Measurements from ENCODE around the gene GKN2.

Gene GKN2

DNA sequence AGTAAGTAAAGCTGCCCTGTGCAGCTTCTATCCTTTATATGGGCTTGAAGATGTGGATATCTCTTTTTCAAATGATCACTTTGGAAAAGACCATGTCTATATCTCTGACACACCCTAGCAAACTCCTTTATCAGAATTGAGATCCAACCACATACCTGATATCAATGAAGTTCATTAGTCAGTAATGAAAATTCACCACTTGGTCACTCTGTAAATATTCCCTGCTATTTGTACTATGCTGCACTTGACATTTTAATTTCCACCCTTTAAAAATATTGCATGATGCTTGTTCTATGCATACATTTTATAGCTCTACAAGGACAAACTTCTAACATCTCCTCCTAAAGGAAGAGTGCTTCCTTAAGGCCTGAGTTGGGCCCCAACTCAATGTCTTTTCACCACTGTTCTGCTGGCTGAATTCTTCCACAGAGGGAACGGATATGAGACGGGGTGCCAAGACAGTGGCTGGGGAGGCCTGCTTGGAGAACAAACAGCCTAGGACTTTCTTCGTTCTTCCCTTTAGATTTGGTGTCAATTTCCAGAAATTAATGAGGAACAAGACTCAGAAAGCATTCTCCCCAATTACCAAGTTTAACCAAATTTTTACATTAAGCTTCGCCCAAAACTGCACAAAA lies at the start of gene GKN2:
TSS of gene GKN2 (minus strand) at position 7 of the 635 bp plus-strand sequence. CDS start 32 bp downstream, outside the sequence.
- no peak for DNase-seq (ENCODE audit: low spot score)

GRCh38 chr2:69001879-69002278 lies 49.2 kb upstream of the GKN2 start:
- DNase-seq (ENCODE audit: low spot score), result no peak

DNA sequence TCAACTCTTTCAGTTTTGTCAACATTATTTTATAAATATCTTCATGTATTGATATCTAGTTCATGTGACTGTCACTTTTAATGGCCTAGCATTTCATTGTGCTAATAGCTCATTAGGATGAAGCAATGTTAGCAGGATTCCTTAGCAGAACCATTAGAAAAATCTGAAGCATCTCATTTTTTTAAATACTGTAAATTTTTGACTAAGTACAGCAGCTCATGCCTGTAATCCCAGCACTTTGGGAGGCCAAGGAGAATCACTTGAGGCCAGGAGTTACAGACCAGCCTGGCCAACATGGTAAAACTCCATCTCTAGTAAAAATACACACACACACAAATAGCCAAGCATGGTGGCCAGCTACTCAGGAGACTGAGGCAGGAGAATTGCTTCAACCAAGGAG lies 44.7 kb upstream of the GKN2 start:
- DNase-seq (ENCODE audit: low spot score), result no peak

- DNase-seq (ENCODE audit: low spot score), result no peak
Observed at GRCh38 chr2:68995916-68996315, 43.2 kb upstream of the GKN2 start.

DNA sequence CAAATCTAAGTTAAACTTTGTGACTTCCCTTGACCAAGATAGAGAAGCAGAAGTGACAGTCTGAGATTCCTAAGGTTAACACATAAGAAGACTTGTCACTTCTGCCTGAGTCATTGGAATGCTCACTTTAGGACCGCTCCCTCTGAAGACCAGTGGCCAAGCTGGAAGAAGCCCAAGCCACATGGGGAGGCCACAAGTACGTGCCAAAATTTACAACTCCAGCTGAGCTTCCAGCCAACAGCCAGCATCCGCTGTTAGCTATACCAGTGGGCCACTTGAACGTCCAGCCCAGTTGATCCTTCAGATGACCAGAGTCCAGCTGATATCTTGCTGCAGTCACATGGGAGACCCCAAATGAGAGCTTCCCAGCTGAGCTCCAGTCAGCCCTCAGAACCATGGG lies 42.2 kb upstream of the GKN2 start:
- no peak for DNase-seq (ENCODE audit: low spot score)

DNA sequence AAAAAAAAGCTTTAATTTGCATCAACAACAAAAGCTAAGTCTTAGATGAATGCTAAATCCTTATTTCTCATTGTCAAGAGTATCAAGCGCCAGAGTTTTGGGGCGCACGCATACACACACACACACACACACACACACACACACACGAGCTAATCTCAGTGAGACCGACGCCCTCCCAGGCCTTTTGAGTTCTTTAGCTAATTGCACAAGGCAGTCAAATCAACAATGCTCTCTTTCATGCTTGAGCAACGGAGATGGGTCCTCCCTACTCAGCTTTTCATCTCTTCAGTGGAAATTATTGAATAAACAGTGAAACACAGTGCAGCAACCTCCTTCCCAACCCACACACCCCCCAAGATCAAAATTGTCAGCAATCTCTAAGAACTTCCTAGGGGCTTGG lies 41.0 kb upstream of the GKN2 start:
- DNase-seq (ENCODE audit: low spot score), result no peak

DNA sequence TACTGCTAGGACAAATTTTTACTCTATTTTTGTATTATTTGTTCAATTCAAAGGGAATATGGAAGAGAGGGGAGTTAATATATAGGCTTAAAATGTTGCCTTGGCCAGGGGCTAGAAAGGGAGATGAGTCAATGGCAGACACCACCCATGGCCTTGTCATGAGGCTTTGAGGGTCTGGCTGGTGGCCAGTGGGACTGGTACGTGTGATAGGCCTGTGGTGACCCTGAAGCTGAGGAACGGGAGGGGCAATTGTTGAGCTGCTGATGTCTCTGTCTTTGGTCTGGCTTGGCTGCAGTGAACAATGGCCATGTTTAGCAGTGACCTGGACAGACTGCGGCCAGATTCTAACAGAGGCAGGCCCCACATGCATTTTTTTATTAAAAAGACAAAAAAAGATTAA lies 40.2 kb upstream of the GKN2 start:
- no peak for DNase-seq (ENCODE audit: low spot score)

- no peak for DNase-seq (ENCODE audit: low spot score)
Observed at GRCh38 chr2:68992341-68992740, 39.6 kb upstream of the GKN2 start.

DNA sequence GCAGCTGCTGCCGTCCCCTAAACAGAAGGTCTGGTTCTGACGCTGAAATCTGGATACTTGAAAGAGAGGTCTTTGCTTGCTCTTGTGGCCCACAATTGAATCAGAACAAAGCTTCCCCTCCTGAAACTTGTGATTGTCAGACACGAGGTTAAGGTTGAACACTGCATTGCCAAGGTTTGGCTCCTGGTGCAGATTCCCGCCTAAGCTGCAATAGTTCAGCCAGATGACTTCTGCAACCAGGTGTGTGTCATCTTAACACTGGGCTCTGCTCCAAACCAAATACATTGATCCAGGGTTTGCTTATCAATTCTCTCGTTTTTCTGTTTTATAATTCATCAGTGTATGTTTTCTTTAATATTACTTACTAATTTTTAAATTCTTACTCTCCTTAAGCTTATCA lies 36.3 kb upstream of the GKN2 start:
- DNase-seq (ENCODE audit: low spot score), result no peak

DNA sequence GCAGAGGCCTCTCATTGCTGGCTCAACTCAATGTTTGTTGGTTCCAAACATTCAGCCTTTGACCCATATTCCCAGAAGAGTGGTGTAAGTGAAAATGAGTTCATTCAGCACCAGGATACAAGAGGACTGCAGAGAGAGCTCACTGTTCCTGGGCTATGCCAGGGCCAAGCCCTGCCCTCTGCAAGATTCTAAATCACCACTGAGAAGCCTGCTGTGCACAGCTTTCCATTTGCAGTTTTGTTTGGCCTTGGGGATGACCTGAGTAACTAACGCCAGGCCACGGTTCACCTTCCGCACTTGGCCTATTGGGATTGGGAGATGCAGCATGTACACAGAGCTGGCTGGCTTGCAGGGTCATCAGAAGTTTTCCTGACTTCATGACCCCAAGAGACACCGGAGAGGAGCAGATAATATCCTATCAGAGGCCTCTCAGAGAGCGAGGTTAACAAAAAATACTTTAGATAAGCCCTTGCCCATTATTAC lies 34.4 kb upstream of the GKN2 start:
- no peak for DNase-seq (ENCODE audit: low spot score)

DNA sequence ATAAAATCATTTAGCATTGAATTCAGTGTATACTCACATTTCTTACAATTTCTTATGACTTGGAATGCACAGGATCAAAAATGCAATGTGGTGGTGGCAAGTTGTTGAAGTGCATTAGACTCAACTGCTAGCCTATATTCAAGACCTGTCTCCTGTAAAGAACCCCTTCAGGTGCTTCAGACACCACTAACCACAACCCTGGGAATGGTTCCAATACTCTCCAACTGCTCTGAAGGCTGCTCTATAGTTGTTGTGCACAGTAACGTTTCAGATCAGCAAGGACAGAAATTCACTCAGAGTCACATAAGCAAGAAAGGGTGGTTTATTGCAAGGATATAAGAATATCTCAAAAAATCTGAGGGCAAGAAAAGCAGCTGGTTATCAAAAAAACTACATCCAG lies 28.3 kb upstream of the GKN2 start:
- no peak for DNase-seq (ENCODE audit: low spot score)

DNA sequence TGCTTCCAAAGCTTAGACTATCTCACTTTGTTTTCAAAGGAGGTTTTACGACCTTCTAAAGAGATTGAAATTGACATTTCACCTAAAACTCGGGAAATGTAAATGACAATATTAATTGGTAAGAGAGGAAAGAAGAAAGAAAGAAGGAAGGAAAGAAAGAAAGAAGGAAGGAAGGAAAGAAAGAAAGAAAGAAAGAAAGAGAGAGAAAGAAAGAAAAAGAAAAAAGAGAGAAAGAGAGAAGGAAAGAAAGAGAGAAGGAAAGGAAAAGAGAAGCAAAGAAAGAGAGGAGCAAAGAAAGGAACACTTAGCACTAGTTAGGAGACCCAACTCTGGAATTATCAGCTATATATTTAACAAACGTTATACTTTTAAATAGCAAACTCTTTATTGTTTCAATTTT lies 25.4 kb upstream of the GKN2 start:
- DNase-seq (ENCODE audit: low spot score), result no peak

- DNase-seq (ENCODE audit: low spot score), result no peak
Observed at GRCh38 chr2:68977453-68977852, 24.8 kb upstream of the GKN2 start.

GRCh38 chr2:68975844-68976243 lies 23.2 kb upstream of the GKN2 start:
- DNase-seq (ENCODE audit: low spot score), result no peak

DNA sequence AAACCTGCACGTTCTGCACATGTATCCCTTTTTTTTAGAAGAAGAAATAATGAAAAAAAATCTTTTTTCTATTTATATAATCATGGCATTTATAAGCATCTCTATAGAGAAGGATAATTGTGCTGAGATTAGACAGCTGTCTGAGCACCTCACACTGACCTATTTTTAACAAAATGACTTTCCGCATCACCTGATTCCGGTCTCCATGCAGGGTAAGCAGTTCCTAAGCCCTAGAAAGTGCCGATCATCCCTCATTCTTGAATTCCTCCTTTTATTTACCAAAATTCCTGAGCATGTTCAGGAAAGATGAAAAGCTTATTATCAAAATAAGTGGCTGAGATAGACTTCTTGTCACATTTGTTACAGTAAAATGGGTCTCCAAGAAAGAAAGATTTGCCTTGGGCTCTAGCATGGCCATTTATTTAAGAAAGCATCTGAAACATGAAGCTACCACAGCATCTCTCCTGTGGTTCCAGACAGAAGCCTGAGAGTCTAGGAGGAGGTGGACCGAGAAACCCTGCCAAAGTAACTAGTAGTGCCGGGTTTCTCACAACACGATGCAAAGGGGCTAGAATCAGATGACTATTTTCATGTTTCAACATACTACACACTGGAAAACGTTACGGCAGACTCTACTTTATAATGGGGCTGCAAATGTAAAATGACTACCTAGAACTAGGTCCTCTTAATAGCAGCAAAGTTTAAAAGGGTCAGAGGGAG lies 22.4 kb upstream of the GKN2 start:
- DNase-seq (ENCODE audit: low spot score), result no peak

- DNase-seq (ENCODE audit: low spot score), result no peak
Observed at GRCh38 chr2:68974251-68974650, 21.6 kb upstream of the GKN2 start, which contains the start of gene GKN1. Gene GKN1 (plus strand): TSS chr2:68974636. CDS start chr2:68974678, 42 bp downstream.

- DNase-seq (ENCODE audit: low spot score), result peak; percentile 14
Observed at GRCh38 chr2:68971591-68972231, 19.0 kb upstream of the GKN2 start.

DNA sequence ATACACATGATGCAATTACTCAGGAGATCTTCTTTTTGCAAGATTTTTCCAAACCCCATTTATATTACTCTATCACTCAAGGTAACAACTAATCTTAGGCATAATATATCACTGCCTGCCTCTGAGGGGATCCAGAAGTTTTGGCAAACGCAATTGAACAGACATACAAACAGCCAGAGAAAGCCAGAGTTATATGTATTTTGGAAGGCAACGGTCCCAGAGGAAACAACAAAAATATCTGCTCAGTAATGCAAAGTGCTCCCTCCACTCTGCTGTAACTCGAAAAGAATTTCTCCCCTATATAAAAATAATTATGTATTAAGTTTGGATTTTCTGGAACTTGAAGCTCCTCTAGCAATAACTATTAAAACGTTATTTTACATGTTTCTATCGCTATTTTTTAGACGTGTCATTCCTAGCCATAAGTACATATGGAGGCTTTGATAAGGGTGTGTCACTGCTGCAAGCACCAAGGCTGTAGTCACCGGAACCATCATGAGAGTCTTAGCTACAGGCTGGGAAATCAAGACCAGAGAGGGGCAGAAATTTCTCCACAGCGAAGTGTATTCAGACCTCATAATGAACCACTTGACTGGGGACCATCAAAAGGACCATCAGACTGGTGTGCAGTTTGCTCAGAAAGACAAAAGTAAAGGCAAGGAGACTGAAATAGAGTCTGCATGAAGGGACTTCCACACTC lies 18.0 kb upstream of the GKN2 start:
- no peak for DNase-seq (ENCODE audit: low spot score)

DNA sequence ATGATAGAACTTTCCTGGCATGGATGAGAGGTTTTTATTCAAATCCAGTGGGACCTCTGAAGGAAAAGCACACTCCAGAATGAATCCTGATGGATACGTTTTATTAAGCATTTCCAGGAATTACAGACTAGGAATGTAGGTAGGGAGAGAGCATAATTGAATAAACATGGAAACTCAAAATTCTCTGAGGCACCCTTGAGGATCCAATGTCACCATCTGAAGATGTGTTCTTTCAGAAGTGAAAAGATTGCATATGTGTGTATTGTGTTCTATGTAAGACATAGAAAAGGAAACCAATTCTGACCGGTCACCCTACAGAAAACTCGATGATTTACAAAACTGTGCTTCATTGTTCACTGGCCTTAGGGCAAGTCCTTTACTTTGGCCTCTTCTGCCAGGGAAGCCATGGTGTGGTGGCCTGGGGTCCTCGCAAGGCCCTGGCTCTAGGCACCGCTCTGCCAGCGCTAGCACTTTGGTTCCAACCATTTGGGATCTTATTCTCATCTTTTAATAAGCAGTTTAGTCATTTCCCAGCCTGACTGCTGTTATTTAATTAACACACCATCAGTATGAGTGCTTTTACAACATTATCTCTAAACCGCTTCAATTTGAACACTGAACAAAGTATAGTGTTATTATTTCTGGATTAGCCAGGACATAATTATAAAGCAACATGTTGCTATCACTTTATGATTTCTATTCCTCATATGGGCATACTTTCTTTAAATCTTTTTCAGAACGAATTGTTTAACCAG lies 17.2 kb upstream of the GKN2 start:
- no peak for DNase-seq (ENCODE audit: low spot score)

- no peak for DNase-seq (ENCODE audit: low spot score)
Observed at GRCh38 chr2:68968221-68968620, 15.5 kb upstream of the GKN2 start.

DNA sequence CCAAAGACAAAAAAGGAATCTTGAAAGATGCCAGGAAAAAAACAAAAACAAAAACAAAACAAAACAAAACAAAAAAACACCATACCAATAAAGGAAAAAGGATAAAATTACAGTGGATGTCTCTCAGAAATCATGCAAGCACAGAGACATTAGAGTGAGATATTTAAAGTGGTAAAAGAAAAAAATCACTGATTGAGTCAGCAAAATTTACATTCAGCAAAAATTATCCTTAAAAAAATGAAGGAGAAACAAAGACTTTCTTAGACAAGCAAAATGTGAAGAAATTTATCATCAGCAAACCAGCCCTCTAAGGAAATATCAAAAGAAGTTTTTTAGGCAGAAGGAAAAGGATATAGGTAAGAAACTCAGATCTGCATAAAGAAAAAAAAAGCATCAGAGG lies 11.6 kb upstream of the GKN2 start:
- no peak for DNase-seq (ENCODE audit: low spot score)

DNA sequence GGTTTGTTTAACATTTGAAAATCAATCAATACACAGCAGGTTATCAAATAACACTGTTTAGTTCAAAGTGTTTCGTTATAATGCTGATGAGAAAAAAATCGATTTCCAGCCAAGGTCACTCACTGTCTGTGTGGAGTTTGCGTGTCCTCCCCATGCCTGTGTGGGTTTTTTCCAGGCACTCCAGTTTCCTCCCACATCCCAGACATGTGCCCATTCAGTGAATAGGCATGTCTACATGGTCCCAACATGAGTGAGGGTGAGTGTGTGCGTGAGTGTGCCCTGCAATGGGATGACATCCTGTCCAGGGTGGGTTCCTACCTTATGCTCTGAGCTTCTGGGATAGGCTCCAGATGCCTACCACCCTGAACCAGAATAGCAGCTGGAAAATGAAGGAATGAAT lies 8.7 kb upstream of the GKN2 start:
- no peak for DNase-seq (ENCODE audit: low spot score)

All from activated CD4-positive, alpha-beta T cell treated with anti-CD3 and anti-CD28 coated beads, Interleukin-2, Interleukin-4, amounts not matched to agents 100 ng/mL and 50 ng/mL, durations not matched to agents 16 hours and 8 hours (primary cell).